SIG-M5 (cell line): ENCODE results near the gene RET.

ENCODE experiments used
- DNase-seq: peaks from one replicate; lab custom pipeline; 2025; lab: John Stamatoyannopoulos, UW

The RET gene

GRCh38 chr10:43076876-43077420, at the start of gene RET:
TSS of gene RET (plus strand) at chr10:43077069. CDS start at chr10:43077259, 190 bp downstream.
- DNase-seq, result no peak

- DNase-seq, result no peak
Measured at GRCh38 chr10:43027331-43027955, 49.4 kb upstream of the RET start.

- DNase-seq, result no peak
Measured at GRCh38 chr10:43028143-43028542, 48.7 kb upstream of the RET start.

GRCh38 chr10:43029043-43029442, 47.8 kb upstream of the RET start:
- no peak for DNase-seq

- DNase-seq, result no peak
Measured at GRCh38 chr10:43032613-43033012, 44.3 kb upstream of the RET start.

GRCh38 chr10:43035800-43036199, 41.1 kb upstream of the RET start:
- DNase-seq, result no peak

- no peak for DNase-seq
Measured at GRCh38 chr10:43036481-43037428, 40.1 kb upstream of the RET start.

- no peak for DNase-seq
Measured at GRCh38 chr10:43037440-43037839, 39.4 kb upstream of the RET start.

GRCh38 chr10:43037942-43038782, 38.7 kb upstream of the RET start:
- DNase-seq, result no peak

GRCh38 chr10:43038783-43039623, 37.9 kb upstream of the RET start:
- DNase-seq, result no peak

GRCh38 chr10:43039624-43040481, 37.0 kb upstream of the RET start:
- no peak for DNase-seq

- DNase-seq, result no peak
Measured at GRCh38 chr10:43040482-43041256, 36.2 kb upstream of the RET start.

- DNase-seq, result no peak
Measured at GRCh38 chr10:43041422-43042342, 35.2 kb upstream of the RET start.

GRCh38 chr10:43042503-43043341, 34.1 kb upstream of the RET start:
- DNase-seq, result no peak

GRCh38 chr10:43043342-43043772, 33.5 kb upstream of the RET start:
- no peak for DNase-seq

GRCh38 chr10:43043773-43044447, 33.0 kb upstream of the RET start:
- no peak for DNase-seq

GRCh38 chr10:43044448-43044921, 32.4 kb upstream of the RET start:
- no peak for DNase-seq
